ENCODE results near the gene RNF225.
A peak's percentile ranks its signal among the peaks of the same experiment; 100 is the strongest.
"Not testable (repeated sequence)": the region's sequence is repeated elsewhere in the genome, so short reads cannot be mapped to it uniquely, and the experiment has no call there.

Gene RNF225

GRCh38 chr19:58387338-58388174 lies 7.9 kb upstream of the RNF225 start:
- DNase-seq (ENCODE audit: low spot score): no peak

GRCh38 chr19:58388175-58388526 lies 7.3 kb upstream of the RNF225 start:
- no peak for DNase-seq (ENCODE audit: low spot score)

- DNase-seq (ENCODE audit: low spot score): no peak
These were observed 2.3 kb upstream of the RNF225 start for GRCh38 chr19:58392945-58393724.

- DNase-seq (ENCODE audit: low spot score): no peak
These were observed 1.8 kb upstream of the RNF225 start for GRCh38 chr19:58393725-58394033.

- no peak for DNase-seq (ENCODE audit: low spot score)
These were observed 636 bp upstream of the RNF225 start for GRCh38 chr19:58394821-58395219.

GRCh38 chr19:58395979-58396627 lies 647 bp downstream of the RNF225 start:
- DNase-seq (ENCODE audit: low spot score): no peak

- DNase-seq (ENCODE audit: low spot score): no peak
These were observed 1.5 kb downstream of the RNF225 start for GRCh38 chr19:58396691-58397532.

- no peak for DNase-seq (ENCODE audit: low spot score)
These were observed 2.1 kb downstream of the RNF225 start for GRCh38 chr19:58397533-58398037.

- DNase-seq (ENCODE audit: low spot score): no peak
These were observed 2.6 kb downstream of the RNF225 start for GRCh38 chr19:58398087-58398486.

- no peak for DNase-seq (ENCODE audit: low spot score)
These were observed 3.1 kb downstream of the RNF225 start for GRCh38 chr19:58398545-58398944.

- no peak for DNase-seq (ENCODE audit: low spot score)
These were observed 4.4 kb downstream of the RNF225 start for GRCh38 chr19:58399903-58400302.

GRCh38 chr19:58400316-58400915 lies 5.0 kb downstream of the RNF225 start:
- no peak for DNase-seq (ENCODE audit: low spot score)

GRCh38 chr19:58400916-58401839 lies 5.7 kb downstream of the RNF225 start:
- peak; percentile 100 for DNase-seq (ENCODE audit: low spot score)

- no peak for DNase-seq (ENCODE audit: low spot score)
These were observed 6.5 kb downstream of the RNF225 start for GRCh38 chr19:58401840-58402421.

GRCh38 chr19:58403920-58404478 lies 8.5 kb downstream of the RNF225 start:
- not testable (repeated sequence) for DNase-seq (ENCODE audit: low spot score)

GRCh38 chr19:58406818-58407657 lies 11.6 kb downstream of the RNF225 start:
- DNase-seq (ENCODE audit: low spot score): no peak

GRCh38 chr19:58407658-58408151 lies 12.2 kb downstream of the RNF225 start:
- DNase-seq (ENCODE audit: low spot score): no peak
